Neural cell (in vitro differentiated cells): ENCODE measurements around the gene MAP2K7. TPM values are rescaled to one million over a fixed set of nuclear protein-coding genes. Genes with fewer than 3 reads are reported as not detected.

ENCODE experiments used
- H2AFZ ChIP-seq: fragments of 200-600, 300-800 bp; sonication (generic), shearing (Covaris generic); 2 replicates; pipeline ENCODE4 v1.6.0; 2014; ENCODE audit warnings: low read depth, mild to moderate bottlenecking, antibody characterized with exemption, low read length, moderate library complexity
- H3F3A ChIP-seq: fragments of 200-600 bp; shearing (Covaris generic); 2 replicates; pipeline ENCODE4 v1.6.1; 2016; ENCODE audit warnings: mild to moderate bottlenecking, moderate library complexity, mixed read lengths, antibody characterized with exemption, low read length; ENCODE audit not compliant: insufficient read depth, poor library complexity, severe bottlenecking
- H3K27ac ChIP-seq: fragments of 200-600, 300-800 bp; sonication (generic), shearing (Covaris generic); 2 replicates; pipeline ENCODE4 v1.5.1; 2014; ENCODE audit warnings: mild to moderate bottlenecking, low read length, moderate library complexity
- H3K27me3 ChIP-seq: fragments of 300-800, 200-600 bp; sonication (generic), shearing (Covaris generic); 2 replicates; pipeline ENCODE4 v1.6.0; 2014; ENCODE audit warnings: mild to moderate bottlenecking, low read depth, low read length, moderate library complexity; ENCODE audit not compliant: insufficient read depth
- H3K36me3 ChIP-seq: fragments of 300-800, 200-600 bp; sonication (generic), shearing (Covaris generic); 2 replicates; pipeline ENCODE4 v1.5.1; 2014; ENCODE audit warnings: mild to moderate bottlenecking, antibody characterized with exemption, low read length, moderate library complexity; ENCODE audit not compliant: insufficient read depth
- H3K4me2 ChIP-seq: fragments of 300-800, 200-600 bp; sonication (generic), shearing (Covaris generic); 2 replicates; pipeline ENCODE4 v1.6.0; 2014; ENCODE audit warnings: mild to moderate bottlenecking, low read length
- H3K4me3 ChIP-seq: fragments of 300-800, 200-600 bp; sonication (generic), shearing (Covaris generic); 2 replicates; pipeline ENCODE4 v1.5.1; 2014; ENCODE audit warnings: mild to moderate bottlenecking, low read length, moderate library complexity
- H3K79me2 ChIP-seq: fragments of 200-600 bp; shearing (Covaris generic); replicated peaks from 2 replicates; pipeline ENCODE4 v1.6.0; 2014; ENCODE audit warnings: mild to moderate bottlenecking, low read length, moderate library complexity; ENCODE audit not compliant: insufficient read depth
- H3K9ac ChIP-seq: fragments of 300-800, 200-600 bp; sonication (generic), shearing (Covaris generic); 2 replicates; pipeline ENCODE4 v1.6.1; 2016; ENCODE audit warnings: mild to moderate bottlenecking, low read length, mixed read lengths
- H3K9me2 ChIP-seq: fragments of 200-600 bp; shearing (Covaris generic); 2 replicates; pipeline ENCODE4 v1.6.1; 2016; ENCODE audit warnings: mild to moderate bottlenecking, low read length, mixed read lengths; ENCODE audit not compliant: insufficient read depth
- H3K9me3 ChIP-seq: fragments of 200-600, 300-800 bp; sonication (generic), shearing (Covaris generic); 2 replicates; pipeline ENCODE4 v1.6.1; 2016; ENCODE audit warnings: mild to moderate bottlenecking, mixed run types, low read length, moderate library complexity, mixed read lengths
- H4K20me1 ChIP-seq: fragments of 200-600 bp; shearing (Covaris generic); 2 replicates; pipeline ENCODE4 v1.6.1; 2016; ENCODE audit warnings: mild to moderate bottlenecking, mixed run types; ENCODE audit not compliant: insufficient read depth
- EP300 ChIP-seq: fragments of 450-650 bp; conservative IDR thresholded peaks from 2 replicates; pipeline ENCODE4 v1.6.1; 2014; ENCODE audit warnings: antibody characterized with exemption, mild to moderate bottlenecking, moderate library complexity; ENCODE audit not compliant: poor library complexity, severe bottlenecking
- EZH2 ChIP-seq: fragments of 200-600, 300-800 bp; shearing (Covaris generic), sonication (generic); IDR thresholded peaks from 2 replicates; pipeline ENCODE4 v1.6.1; 2014; ENCODE audit warnings: antibody characterized with exemption, low read length, borderline replicate concordance, mild to moderate bottlenecking; ENCODE audit not compliant: insufficient read depth, poor library complexity, severe bottlenecking
- MXI1 ChIP-seq: fragments of 450-650 bp; conservative IDR thresholded peaks from 2 replicates; pipeline ENCODE4 v1.6.1; 2014; ENCODE audit warnings: antibody characterized with exemption, mild to moderate bottlenecking; ENCODE audit not compliant: poor library complexity, severe bottlenecking
- POLR2AphosphoS5 ChIP-seq: IDR thresholded peaks from 2 replicates; pipeline ENCODE4 v1.6.1; 2012
- RAD21 ChIP-seq: fragments of 450-650 bp; conservative IDR thresholded peaks from 2 replicates; pipeline ENCODE4 v1.6.1; 2014; ENCODE audit warnings: antibody characterized with exemption, mild to moderate bottlenecking, moderate library complexity
- REST ChIP-seq: IDR thresholded peaks from 2 replicates; pipeline ENCODE4 v1.6.1; 2012; ENCODE audit warnings: borderline replicate concordance
- SMC3 ChIP-seq: fragments of 450-650 bp; conservative IDR thresholded peaks from 2 replicates; pipeline ENCODE4 v1.6.1; 2014; ENCODE audit warnings: antibody characterized with exemption, mild to moderate bottlenecking, moderate library complexity; ENCODE audit not compliant: poor library complexity
- TAF1 ChIP-seq: IDR thresholded peaks from 2 replicates; pipeline ENCODE4 v1.6.1; 2012; ENCODE audit warnings: low read depth
- polyA plus RNA-seq: library from polyadenylated mRNA; depleted of rRNA; stranded (reverse); fragments of >200 nt; gene quantifications from 2 replicates; pipeline ENCODE4 v1.2.3, GENCODE V29; 2014
- TF ChIP-seq, protein P1 (sequence below): fragments of 450-650 bp; IDR thresholded peaks from 2 replicates; pipeline ENCODE4 v1.5.1; 2014; ENCODE audit warnings: antibody characterized with exemption, mild to moderate bottlenecking, moderate library complexity; ENCODE audit not compliant: poor library complexity, severe bottlenecking

MAP2K7 gene
- polyA plus RNA-seq, 1 donor from 2014 or later: 9.2 TPM

- Histone ChIP-seq H3K79me2 (peaks cover 13% of the 10 kb centered on the region), H3K9me2 (no peaks in the 10 kb centered on the region), H2AFZ (no peak overlapping the region), H3K27ac (peak overlapping the region; percentile 16), H3K9ac (no peak overlapping the region), H3F3A (peaks cover 6% of the 10 kb centered on the region), H4K20me1 (no peaks in the 10 kb centered on the region), H3K9me3 (no peaks in the 10 kb centered on the region), H3K36me3 (no peaks in the 10 kb centered on the region), H3K4me2 (no peak overlapping the region), H3K27me3 (no peaks in the 10 kb centered on the region), H3K4me3 (peak overlapping the region; percentile 92)
- no peak for TF ChIP-seq REST
- TF ChIP-seq MXI1: no peak
- no peak for TF ChIP-seq POLR2AphosphoS5
- TF ChIP-seq RAD21: no peak
- TF ChIP-seq, protein P1, sequence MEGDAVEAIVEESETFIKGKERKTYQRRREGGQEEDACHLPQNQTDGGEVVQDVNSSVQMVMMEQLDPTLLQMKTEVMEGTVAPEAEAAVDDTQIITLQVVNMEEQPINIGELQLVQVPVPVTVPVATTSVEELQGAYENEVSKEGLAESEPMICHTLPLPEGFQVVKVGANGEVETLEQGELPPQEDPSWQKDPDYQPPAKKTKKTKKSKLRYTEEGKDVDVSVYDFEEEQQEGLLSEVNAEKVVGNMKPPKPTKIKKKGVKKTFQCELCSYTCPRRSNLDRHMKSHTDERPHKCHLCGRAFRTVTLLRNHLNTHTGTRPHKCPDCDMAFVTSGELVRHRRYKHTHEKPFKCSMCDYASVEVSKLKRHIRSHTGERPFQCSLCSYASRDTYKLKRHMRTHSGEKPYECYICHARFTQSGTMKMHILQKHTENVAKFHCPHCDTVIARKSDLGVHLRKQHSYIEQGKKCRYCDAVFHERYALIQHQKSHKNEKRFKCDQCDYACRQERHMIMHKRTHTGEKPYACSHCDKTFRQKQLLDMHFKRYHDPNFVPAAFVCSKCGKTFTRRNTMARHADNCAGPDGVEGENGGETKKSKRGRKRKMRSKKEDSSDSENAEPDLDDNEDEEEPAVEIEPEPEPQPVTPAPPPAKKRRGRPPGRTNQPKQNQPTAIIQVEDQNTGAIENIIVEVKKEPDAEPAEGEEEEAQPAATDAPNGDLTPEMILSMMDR: no peak
Measured at GRCh38 chr19:7871437-7872305, 32.0 kb upstream of the MAP2K7 start.

- no peak for TF ChIP-seq EZH2
- TF ChIP-seq, protein P1: no peak
- TF ChIP-seq EP300: no peak
- TF ChIP-seq SMC3: no peak
- no peak for TF ChIP-seq TAF1
- TF ChIP-seq REST: no peak
- TF ChIP-seq POLR2AphosphoS5: no peak
- no peak for TF ChIP-seq MXI1
- no peak for TF ChIP-seq RAD21
- no peak overlapping the region for H3K27ac ChIP-seq
- peaks cover 6% of the 10 kb centered on the region for H3F3A ChIP-seq
- no peaks in the 10 kb centered on the region for H4K20me1 ChIP-seq
- peak overlapping the region; percentile 92 for H3K4me3 ChIP-seq
- no peak overlapping the region for H2AFZ ChIP-seq
- H3K79me2 ChIP-seq: peaks cover 13% of the 10 kb centered on the region
- peak overlapping the region; percentile 98 for H3K9ac ChIP-seq
- no peaks in the 10 kb centered on the region for H3K27me3 ChIP-seq
- H3K4me2 ChIP-seq: peak overlapping the region; percentile 88
- no peaks in the 10 kb centered on the region for H3K9me2 ChIP-seq
- H3K36me3 ChIP-seq: no peaks in the 10 kb centered on the region
- no peaks in the 10 kb centered on the region for H3K9me3 ChIP-seq
Measured at GRCh38 chr19:7872306-7873204, 31.1 kb upstream of the MAP2K7 start.
